SIG-M5 treated with dmso at 0.1 percent for 504 hours (cell line): ENCODE data around the gene ARHGAP30.
"Not testable (repeated sequence)": the region's sequence is repeated elsewhere in the genome, so short reads cannot be mapped to it uniquely, and the experiment has no call there.

Experiments
- DNase-seq: peaks from one replicate; lab custom pipeline; 2025; ENCODE audit not compliant: unreplicated experiment; lab: John Stamatoyannopoulos, UW

Gene ARHGAP30, protein sequence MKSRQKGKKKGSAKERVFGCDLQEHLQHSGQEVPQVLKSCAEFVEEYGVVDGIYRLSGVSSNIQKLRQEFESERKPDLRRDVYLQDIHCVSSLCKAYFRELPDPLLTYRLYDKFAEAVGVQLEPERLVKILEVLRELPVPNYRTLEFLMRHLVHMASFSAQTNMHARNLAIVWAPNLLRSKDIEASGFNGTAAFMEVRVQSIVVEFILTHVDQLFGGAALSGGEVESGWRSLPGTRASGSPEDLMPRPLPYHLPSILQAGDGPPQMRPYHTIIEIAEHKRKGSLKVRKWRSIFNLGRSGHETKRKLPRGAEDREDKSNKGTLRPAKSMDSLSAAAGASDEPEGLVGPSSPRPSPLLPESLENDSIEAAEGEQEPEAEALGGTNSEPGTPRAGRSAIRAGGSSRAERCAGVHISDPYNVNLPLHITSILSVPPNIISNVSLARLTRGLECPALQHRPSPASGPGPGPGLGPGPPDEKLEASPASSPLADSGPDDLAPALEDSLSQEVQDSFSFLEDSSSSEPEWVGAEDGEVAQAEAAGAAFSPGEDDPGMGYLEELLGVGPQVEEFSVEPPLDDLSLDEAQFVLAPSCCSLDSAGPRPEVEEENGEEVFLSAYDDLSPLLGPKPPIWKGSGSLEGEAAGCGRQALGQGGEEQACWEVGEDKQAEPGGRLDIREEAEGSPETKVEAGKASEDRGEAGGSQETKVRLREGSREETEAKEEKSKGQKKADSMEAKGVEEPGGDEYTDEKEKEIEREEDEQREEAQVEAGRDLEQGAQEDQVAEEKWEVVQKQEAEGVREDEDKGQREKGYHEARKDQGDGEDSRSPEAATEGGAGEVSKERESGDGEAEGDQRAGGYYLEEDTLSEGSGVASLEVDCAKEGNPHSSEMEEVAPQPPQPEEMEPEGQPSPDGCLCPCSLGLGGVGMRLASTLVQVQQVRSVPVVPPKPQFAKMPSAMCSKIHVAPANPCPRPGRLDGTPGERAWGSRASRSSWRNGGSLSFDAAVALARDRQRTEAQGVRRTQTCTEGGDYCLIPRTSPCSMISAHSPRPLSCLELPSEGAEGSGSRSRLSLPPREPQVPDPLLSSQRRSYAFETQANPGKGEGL

DNA sequence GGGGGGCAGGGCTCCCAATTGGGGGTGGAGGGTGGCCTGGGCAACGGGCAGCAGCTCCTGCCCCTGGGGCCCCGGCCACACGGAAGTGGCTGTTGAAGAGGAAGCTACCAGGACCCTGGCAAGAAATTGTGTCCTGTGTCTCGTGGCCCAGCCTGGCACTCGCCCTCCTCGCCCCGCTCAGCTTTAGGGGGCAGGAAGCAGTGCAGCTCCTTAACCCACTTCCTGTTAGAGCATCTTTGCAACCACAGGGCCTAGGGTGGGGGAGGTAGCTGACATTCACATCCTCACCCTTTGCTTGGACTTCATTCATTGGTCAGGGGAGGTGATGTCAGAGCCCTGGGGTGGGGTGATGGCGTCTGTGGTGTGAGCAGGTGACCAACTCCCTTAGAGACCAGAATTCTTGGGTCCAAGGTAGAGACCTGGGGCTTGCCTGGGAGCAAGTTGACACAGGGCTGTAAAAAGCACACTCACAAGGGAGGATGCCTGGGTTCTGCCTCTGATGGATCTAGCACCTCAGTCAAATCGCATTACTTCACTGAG lies at the start of gene ARHGAP30:
Gene ARHGAP30 (minus strand): TSS at position 161 of the 540 bp plus-strand sequence. CDS start 267 bp downstream, outside the sequence.
- peak; percentile 98 for DNase-seq

DNA sequence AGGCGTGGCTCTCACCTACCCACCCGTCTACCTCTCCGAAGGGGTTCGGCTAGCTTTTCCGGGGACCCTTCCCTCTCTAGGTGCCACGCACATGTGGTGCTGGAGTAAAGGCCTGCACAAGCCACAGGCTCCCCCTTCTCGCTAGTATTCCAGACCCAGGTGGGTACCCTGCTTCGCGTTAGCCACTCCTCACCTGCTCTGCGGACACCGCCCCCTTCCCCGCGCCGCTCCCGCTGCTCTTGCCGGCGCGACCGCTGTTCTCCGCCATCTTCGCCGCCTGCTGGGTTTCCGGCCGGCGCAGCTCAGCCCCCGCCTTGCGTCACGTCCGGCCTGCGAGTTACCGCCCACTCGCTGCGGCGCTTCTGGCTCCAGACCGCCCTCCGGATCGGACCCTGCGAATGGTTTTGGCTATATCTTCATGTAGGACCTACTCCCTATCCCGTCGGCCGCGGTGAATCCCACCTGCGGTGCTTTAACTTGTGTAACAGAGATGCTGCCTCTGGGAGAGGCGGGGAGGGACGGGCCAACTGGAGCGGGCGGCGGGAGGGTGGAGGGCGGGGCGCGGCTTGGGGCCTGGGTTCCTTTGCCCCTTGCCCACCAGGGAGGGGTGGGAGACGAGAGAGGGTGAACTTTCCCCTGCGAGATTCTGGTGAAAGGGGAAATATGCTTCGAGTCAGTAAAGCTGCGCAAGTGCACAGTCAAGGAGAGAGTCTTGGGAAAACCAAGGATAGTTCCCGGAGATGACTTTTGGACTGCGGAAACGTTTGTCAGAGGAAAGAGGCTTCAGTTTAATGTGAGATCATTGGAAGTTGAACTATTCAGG lies 48.3 kb upstream of the ARHGAP30 start, which contains the start of the genes NIT1 and PFDN2:
Gene NIT1 (plus strand): TSS at position 347 of the 823 bp plus-strand sequence. CDS start 72 bp downstream, at position 419.
Gene PFDN2 (minus strand): TSS at position 279 of the 823 bp plus-strand sequence. CDS start 11 bp downstream, at position 268.
- peak; percentile 81 for DNase-seq

- DNase-seq = not testable (repeated sequence)
Measured at GRCh38 chr1:161115961-161116360, 46.3 kb upstream of the ARHGAP30 start.

GRCh38 chr1:161115132-161115711 lies 45.5 kb upstream of the ARHGAP30 start:
- peak; percentile 75 for DNase-seq

- DNase-seq = no peak
Measured at GRCh38 chr1:161114556-161114955, 44.9 kb upstream of the ARHGAP30 start.

DNA sequence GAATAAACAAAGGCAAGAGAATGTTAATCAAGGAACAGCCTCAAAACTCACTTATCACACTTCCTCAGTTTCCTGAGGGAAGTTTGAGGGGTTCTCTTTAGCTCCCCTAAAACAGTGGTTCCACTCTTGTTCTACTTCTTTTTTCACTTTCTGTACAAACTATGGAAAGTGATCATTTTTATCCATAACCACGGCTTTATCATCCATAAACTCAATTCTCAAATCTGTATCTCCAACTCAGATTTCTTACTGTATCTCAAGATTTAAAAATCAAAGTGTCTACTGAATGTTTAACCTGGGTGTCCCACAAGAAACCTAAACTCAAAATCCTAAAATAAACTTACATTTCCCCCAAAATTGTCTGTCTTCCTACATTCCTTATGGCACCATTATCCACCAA lies 44.2 kb upstream of the ARHGAP30 start:
- DNase-seq = no peak

DNA sequence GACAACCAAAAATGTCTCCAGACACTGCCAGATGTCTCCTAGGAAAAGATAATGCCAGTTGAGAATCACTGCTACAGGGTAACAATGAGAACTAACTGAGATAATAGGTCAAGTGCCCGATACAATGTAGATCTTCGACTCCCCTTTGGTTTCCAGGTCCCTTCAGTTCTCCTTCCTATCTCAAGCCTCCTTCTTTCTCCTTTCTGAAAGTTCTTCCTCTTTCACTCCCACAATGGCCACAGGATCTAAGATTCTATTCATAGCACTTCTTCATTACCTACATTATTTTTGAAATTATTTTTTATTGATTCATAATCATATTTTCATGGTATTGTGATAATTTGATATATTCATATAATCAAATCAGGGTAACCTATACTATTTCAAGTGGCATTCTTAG lies 41.8 kb upstream of the ARHGAP30 start:
- peak; percentile 62 for DNase-seq

GRCh38 chr1:161111117-161111516 lies 41.4 kb upstream of the ARHGAP30 start:
- no peak for DNase-seq

- DNase-seq = no peak
Measured at GRCh38 chr1:161106431-161106830, 36.7 kb upstream of the ARHGAP30 start.

DNA sequence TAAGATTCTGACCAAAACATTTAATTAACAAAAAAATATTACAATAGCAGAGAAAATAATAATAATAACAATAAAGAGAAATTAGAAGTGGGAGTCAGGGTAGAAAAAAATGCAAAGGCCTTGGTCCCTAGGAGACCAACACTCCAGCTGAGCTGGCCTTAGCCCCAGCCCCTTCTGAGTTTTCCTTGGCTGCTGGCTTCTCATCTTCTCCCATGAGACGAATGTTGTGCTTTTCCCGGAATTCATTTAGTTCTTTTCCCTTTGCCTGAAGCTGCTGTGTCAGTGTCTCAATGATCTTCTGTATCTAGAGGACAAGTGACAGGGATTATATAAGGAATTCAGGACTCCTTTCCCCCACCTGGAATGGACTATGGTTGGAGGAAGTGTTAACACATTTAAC lies 30.9 kb upstream of the ARHGAP30 start:
- DNase-seq = no peak

GRCh38 chr1:161099090-161099802 lies 29.6 kb upstream of the ARHGAP30 start:
- no peak for DNase-seq

GRCh38 chr1:161098210-161099068 lies 28.7 kb upstream of the ARHGAP30 start, which contains the start of gene KLHDC9:
Gene KLHDC9, plus strand, starts transcription at chr1:161098361. Its CDS starts 175 bp downstream, at chr1:161098536.
- no peak for DNase-seq

DNA sequence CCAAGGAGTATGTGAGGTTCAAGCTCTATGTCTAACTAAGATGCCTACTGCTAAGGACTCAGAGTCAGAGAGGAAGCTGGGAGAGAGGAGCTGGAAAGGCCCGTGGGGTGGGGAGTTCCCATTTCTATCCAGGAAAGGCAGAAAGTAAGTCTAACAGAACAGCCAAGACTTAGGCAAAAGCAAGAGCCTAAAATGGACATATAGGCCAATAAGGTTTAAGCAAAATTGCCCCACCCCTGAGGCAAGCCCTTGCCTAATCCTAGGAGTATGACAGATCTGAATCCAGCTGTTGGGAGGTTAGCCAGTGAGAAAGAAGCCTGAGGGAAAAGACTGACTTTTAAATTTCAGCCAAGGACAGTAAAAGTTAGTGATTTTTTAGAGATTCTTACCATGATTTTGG lies 26.8 kb upstream of the ARHGAP30 start:
- DNase-seq = peak; percentile 35

DNA sequence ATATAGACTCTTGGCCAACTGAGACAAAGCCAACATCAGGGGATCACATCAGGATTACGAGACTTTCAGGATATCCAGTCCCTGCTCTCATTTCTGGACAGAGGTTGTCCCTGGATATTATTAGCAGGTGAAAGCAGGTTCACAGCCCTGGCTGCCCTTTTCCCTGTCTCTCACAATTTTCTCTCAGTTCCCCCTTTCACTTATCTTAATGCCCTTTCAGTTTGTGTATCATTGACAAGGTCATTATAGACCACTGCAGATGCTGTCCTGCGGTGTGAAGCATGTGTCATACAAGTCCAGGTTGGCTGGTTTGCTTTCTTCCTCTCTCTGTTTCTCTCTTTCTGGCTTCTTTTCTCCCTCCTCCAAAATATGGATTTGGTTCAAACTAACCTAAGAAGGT lies 26.3 kb upstream of the ARHGAP30 start:
- no peak for DNase-seq

- DNase-seq = no peak
Measured at GRCh38 chr1:161095230-161095629, 25.5 kb upstream of the ARHGAP30 start.

DNA sequence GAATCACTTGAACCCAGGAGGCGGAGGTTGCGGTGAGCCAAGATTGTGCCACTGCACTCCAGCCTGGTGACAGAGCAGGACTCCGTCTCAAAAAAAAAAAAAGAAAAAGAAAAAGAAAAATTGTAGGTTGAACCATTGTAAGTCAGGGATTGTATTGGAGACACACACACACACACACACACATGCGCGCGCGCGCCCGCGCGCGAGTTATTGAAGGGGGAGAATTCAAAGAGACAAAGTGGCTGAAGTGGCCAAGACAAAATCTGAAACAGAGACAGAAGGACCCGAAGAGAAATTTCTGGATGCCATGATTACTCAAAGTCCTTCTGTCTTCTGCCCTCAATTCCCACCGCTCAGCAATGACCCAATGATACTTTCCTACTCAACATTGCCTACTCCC lies 24.8 kb upstream of the ARHGAP30 start:
- DNase-seq = no peak

DNA sequence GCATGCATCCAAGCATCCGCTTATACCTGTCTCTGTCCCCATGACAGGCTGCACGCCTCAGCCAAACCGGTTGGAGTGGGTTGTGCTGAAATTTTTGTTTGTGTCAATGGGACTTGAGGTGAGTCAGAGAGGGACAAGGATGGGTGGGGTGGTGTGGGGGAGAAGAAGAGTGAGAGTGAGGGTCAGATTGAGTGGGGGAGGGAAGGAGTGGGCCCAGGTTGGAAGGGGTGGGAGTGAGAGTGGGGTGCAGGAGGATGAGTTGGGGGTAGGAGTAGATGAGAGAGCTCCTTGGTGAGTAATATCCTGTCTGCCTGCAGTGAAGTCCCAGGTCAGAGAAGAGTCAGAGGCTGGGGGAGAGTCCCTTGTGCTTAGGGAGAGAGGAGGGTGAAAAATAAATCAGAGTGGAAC lies 22.9 kb upstream of the ARHGAP30 start:
- no peak for DNase-seq
